NCI-H187 (cell line): Measurements from ENCODE around the gene ZNF618.
"Not testable (repeated sequence)": the region's sequence is repeated elsewhere in the genome, so short reads cannot be mapped to it uniquely, and the experiment has no call there.

Source experiments
- DNase-seq, 2 experiments: peaks; one replicate each; lab custom pipeline; 2025; lab: John Stamatoyannopoulos, UW

ZNF618 gene

DNA sequence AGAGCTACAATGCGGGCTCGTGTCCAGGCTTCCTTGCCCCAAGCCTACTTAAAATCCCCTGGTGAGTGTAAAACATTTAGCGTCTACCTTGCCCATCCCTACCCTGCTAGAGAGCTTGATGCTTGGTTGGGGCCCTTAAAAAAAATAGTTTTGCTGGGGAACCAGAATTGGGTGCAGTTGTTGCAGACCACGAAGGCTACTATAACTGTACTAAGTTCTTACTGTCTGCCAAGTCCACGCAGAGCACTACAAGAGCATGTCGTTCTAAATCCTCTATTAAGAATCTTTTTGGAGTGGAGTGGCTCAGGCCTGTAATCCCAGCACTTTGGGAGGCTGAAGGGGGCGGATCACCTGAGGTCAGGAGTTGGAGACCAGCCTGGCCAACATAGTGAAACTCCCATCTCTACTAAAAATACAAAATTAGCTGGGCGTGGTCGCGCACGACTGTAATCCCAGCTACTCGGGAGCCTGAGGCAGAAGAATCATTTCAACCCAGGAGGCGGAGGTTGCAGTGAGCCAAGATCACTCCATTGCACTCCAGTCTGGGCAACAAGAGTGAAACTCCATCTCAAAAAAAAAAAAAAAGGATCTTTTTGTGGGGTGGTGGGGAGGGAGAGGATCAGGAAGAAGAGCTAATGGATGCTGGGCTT lies 206.8 kb downstream of the ZNF618 start:
- DNase-seq = not testable (repeated sequence)

DNA sequence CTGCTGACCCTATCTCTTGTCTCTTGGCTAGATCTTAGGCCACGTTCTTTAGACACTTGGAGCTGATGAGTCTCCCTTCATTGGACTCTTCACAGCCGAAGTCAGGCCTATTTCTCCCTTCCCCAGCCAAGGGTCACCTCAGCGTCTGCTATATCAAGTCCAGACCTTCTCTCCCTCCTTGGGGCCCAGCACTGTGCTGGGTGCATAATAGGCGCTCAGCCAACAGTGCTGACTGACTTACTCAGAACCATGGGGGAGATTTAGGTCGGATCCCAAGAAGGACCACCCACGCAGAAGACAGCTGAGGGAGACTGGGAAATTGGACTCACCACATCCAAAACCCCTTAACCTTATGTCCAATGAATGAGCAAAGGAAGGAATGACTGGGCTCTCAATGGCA lies 207.6 kb downstream of the ZNF618 start:
- no peak for DNase-seq

DNA sequence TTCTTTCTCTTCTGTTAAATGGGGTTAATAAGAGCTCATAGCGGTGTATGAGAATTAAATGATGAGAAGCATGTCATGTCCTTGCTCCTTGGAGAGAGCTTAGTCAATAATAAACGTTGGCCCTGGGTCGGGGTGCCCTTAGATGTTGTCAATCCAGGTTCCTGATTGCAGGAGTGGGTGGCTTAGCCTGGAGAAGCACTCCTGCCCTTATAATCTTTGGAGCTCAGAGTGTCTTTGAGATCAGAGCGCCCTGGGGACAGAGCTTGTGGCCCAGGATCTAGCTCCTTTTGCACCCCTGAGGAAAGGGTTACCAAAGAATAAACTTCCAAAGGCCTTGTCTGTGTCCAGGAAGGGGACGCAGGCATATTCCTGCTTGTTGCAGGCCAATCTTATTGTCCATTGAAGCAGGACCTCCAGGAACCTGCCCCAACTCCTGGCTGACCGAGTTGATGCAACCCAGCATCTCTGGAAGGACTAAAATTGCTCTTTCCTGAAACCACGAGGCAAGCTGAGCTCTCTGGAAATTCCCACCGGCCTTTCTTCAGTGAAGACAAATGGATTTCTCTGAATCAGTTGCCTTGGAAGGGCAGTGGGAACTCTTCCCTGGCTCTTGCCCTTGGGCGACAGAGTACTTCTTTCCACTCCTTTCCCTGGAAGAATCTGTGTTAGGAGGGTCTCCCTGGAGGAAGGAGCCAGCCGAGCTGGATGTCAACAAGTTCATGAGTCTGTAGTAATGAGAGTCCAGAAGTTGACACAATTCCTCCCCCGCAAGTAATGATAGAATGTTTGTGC lies 208.4 kb downstream of the ZNF618 start:
- no peak for DNase-seq

DNA sequence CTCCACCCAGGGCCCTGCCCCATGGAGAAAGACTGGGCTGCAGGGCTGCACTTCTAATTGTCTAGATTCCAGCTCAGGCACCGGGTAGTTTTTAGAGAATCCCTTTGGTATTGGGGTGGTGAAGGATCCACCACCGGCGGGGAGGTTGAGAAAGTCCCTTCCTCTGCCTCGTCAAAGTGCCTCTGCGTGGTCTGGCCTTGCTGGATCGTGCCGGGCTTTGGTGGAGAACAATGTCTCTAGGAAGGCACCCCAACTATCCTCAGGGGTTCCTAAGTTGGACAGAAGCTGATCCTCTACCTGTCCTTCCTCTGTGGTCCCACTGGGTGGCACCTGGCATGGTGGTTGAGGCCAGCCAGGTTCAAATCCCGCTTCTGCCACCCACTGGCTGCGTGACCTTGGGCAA lies 209.3 kb downstream of the ZNF618 start:
- no peak for DNase-seq

DNA sequence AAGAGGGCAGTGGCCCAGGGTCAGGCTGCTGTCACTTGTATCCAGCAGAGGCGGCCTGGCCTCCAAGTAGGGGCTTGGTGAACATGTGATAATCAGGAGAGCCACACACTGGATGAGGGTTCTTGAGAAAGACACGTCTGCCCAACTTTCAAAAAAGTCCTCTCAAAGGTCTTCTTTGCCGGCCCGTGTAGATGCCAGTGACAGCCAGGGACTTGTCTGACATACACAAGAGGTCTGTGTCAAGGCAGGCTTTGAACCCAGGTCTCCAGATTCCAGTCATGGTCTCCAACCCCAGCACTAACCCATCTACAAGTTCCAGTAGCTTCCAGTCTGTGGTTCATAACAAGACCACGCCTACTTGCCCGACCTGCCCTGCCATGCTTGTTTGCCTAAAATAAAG lies 209.9 kb downstream of the ZNF618 start:
- DNase-seq = no peak

DNA sequence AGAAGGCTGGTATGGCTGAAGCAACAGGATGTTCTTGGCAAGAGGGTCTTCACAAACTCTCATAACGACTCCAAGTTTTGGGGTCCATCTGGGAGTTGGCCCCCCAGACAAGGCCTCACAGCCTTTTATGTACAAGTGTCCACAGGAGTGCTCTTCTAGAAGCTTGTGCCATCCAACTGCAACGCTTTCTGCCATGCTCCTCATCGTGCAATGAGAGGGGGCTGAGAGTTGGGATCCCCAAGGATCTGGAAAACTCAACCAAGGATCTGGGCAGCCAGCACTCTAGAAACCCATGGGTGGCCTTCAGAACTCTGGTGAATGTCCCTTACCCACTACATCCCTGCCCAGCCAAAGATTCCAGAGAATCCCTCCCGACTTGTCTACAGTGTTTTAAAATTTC lies 210.5 kb downstream of the ZNF618 start:
- no peak for DNase-seq

DNA sequence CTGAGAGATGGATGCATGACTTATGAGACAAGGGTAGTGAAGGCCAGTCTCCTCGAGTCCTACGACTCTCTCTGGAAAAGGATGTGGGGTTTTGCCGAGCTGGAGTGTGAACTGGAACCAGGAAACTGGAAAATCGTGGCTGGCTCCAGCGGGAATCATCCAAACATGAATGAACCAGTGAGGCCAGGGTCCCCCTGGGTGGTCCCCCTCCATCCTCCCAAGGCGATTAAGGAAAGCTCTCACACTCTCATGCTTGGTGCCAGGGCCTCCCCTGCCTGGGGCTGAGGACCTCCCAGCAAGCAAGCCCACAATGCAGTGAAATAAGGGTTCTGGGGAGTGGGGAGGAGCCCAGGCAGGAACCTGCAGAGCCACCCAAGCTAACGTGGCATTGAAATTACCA lies 211.6 kb downstream of the ZNF618 start:
- no peak for DNase-seq

DNA sequence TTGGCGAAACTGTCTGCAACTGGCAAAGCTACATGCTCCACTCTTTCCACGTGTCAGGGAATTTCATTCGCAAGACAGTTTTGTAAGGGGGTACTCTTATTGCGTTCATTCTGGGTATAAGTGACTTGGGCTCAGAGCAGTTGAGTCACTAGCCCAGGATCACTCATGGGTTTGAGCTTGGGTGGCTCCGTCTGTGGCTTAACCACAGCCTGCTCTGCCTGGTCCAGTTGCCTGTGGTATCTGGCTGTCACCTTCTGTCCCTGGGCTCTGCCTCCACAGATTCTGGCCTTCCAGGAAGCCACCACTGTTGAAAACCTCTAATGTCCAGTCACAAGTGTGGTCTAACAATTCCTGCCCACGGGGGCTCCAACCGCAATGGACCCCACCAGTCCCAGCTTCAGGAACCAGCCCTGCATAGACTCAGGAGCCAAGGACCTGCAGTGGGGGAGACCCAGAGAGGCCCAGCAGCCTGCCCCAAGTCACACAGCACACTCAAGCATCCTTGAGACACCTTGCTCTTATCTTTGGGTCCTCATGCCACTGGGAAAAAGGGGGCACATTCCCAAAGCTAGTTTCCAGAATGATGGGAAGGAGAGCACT lies 212.6 kb downstream of the ZNF618 start:
- no peak for DNase-seq

DNA sequence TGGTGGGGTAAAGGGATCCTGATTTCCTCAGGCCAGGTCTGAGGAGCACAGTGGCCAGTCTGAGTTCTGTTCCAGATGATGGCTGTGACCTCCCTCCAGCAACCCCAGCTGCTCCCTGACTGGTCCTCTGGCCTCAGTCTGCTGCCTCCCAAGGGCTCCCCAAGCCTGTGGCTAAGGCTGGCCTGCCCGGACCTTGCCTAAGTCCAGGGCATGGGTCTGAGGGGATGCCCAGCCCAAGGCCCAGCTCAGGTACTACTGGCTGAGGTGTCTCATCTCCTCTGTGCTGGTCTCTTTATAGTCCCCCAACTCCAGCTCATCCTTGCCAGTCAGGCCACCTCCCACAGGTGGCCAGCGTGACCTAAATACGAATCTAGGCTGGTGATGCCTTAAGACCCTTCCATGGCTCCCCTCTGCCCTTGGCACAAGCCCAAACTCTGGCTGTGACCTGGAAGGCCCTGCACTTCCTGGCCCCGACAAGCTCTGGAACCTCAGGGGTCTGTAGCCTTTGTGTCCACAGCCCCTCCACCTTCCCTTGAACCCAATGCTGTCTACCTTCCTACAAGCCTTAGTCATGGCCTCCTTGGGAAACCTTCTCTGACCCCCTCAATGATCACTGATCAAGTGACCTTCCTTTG lies 213.2 kb downstream of the ZNF618 start:
- no peak for DNase-seq

DNA sequence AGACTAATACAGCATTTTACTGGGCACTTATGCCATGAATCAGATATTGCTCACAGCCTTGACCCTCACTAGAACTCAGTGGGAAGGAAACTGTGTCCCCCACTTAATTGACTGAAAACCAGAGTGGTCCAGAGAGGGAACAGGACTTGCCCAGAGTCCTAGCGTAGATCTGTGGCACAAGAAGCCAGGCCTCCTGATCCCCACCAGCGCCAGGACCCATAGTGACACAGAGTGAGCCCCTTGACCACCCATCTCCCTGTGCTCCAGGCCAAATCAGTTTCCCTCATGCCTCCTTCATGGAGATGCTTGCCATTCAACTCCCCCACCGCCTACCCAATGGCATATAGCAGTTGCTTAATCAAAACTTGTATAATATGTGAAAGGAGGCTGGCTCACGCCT lies 214.7 kb downstream of the ZNF618 start:
- DNase-seq = no peak

DNA sequence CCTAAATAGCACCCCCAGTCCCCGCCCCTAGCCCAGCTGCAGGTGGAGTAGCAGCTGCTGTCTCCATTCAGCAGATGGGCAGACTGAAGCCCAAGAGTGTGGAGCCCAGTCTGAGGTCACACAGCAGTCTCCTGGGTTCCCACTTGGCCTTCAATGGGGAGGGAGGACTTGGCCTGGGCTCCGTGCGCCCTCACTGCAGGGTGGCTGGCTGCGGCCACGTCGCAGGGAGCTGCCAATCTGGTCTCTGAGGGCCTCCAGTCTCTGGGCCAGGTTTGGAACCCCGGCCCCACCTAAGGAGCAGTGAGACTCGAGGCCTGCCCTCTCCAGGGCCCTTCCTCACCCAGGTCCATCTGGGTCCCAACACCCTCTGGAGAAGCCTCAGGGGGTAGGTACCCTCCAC lies 215.6 kb downstream of the ZNF618 start:
- no peak for DNase-seq

DNA sequence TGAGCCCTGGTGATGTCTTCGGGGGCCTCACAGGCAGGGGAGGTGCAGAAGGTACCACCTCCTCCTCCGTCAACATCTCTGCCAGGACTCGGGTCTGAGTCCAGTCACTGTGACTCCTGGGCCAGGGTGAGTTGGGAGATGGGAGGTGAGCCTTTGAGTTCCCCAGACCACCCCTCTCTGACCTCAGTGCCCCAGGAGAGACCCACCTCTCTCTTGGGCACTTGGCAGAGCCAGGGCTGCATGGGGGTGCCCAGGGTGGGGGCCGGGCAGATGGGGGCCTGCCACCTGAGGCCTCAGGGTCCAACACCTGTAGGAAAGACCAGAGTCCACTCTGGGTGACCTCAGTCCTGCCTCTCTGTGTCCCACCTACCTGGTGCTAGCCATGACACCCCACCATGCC lies 216.2 kb downstream of the ZNF618 start:
- DNase-seq = no peak

DNA sequence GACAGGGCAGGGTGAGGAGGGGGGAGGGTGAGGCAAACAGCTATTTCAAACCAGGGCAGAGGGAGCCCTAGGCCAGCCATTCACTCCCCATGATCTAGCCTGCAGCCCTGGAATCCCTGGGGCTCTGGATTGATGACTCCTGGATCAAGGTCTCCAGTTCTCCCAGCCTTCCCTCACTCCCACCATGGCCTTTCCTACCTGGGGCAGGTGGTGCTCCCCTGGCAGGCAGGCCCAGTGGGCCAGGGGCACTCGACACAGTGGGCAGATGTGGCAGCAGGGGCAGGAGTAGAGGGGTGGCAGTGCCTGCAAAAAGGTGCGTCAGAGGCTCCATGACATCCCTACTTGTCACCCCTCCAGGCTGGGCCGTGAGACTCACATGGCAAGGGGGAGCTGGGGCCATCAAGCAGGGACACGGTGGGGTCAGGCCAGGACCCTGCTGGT lies 216.9 kb downstream of the ZNF618 start:
- no peak for DNase-seq

DNA sequence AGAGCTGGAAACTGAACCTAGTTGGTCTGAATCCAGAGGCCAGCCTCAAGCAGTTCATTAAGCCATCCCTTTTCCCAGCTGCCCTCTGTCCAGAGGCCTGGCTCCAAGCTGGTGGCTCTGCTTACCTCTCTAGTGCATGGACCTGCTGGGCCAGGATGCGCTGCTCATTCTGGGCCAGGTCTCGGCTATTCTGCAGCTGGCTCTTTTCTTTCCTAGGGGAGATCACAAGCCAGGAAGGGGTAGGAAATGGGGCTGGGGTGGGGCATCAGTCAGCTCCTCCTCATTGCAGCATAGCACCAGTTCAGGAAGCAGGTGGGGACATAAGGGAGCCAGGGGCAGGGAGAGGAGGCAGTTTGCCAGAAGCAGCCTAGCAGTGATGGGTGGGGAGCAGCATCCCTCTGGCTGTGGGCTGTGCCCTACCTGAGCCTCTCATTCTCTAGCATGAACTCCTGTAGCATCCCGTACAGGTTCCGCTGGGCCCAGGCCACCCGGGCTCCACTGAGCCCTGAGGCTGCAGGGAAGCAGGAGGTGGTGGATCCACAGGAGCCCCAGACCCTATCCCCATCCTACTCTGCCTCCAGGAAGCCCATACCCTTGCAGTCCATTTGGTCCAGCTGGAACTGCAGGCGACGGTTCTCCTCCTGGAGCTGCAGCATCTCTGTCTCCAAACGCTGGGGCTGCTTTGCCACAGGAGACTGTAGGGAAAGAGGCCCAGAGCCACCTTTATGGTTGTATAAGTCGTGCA lies 217.8 kb downstream of the ZNF618 start:
- DNase-seq = no peak

DNA sequence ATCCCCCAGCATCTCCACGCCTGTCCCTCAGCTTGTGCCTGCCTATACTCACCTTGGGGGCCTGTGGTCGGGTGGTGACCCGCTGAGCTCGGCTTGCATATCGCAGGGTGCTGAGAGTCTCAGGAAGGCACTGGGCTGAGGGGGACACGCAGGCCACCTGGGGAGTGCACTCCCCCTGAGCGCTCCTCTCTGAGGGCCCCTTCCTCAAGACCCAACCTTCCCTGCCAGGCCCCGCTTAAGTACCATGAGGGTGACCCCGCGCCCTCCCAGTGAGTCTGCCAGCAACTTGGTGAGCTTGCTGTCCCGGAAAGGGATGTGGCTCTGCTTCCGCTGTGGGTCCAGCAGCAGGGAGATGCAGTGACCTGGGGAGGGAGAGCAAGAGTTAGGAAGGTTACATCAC lies 218.9 kb downstream of the ZNF618 start:
- DNase-seq = no peak

DNA sequence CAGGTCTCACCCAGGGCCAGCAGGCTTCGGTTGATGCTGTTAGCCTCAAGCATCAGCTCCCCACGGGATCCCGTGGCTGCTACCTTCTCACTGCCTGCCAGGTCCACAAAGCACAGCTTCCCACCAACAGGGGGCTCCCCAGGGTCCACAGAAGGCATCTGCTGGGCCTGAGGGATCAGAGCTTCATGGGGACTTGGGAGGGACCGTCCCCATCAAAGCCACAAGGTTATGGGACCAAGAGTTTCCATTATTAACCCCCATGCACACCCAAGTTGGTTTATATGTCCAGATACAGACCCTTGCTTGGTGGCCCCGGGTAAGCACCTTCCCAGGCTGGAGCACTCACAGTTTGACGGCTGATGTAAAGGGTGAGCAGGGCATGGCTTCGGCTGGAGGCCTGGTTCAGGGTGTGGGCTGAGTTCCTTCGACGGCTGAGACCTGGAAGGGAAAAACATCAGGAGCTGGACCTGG lies 220.0 kb downstream of the ZNF618 start:
- DNase-seq = no peak

DNA sequence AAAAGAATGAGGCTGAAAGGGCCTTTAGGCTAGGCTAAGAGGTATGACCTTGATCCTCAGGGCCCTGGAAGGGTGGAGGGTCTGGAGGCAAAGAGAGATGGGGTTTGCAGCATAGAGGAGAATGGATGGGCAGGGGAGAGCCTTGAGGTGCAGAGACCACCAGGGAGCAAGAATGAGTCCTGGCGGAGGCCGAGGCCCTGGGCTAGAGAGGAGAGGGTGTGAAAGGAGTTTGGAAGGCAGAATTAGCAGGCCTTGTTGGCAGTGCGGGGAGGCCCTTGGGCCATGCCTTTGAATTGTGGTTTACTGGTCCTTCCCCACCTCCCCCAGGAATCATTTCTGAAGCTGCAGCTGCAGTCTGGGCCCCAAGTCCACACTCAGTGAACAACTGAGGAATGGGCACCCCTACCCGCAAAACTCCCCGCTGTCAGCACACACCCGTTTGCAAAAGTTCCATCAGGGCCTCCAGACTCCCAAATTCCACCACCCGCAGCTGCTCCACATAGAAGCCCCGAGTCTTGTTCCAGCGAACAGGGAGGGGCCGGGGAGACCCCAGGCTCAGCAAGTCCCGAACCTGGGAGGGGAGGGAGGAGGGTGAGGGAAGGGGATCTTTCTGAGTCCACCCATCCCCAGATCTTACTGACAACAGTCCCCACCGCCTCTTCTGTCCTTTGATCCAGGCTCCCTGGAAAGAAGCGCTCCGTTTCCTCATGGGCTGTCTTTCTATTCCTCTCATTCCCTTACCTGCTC lies 220.9 kb downstream of the ZNF618 start:
- DNase-seq = no peak

DNA sequence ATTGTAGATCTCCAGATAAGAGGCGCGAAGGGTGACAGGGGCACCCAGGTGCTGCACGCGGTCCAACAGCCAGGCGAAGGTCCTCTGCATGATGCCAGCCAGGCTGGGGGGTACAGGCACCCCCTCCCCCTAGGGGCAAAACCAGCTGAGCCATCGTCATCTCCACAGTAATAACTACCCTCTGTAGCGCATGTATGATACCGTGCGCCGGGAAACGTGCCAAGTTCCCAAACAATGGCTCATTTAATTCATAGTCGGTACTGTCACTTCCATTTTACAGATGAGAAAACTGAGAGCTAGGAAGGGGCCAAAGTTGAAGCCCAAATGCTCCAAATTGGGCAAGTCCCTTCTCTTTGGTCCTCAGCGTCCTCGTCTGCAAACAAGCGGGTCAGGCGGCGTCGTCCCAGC lies 221.5 kb downstream of the ZNF618 start:
- no peak for DNase-seq

DNA sequence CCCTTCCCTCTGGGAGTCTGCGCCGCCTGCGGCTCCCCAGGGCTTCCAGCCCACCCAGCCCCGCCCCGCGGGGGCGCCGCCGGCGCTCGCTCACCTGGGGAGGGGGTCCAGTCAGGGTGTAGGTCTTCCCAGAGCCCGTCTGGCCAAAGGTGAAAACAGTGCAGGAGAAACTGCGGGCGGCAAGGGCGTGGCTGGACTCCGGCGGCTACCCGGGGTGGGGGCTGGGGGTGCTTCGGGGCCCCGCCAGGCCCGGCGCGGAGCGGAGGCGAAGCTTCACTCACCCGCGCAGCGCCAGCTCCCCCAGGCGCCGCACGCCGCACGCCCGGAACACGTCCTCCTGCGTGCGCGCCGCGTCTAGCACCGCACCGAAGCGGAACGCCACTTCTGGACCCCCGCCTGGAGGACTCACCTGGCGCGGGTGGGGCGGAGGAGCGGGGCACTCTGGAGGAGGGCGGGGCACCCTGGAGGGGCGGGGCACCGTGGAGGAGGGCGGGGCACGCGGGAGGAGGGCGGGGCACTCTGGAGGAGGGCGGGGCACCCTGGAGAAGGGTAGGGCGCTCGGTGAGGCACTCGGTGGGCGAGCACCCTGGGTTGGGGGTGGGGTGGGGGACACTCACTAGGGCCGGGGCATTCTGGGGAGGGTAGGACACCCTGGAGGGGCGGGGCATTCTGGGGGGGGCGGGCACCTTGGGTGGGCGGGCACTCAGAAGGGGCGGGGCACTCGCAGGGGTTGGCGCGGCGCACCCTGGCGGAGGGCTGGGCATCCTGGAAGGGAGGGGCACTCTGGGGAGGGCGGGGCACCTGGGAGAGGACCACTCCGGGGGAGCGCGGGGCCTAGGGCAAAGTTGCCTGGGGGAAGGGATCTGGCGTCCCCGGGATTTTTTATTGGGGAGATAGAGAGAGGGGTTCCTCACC lies 222.2 kb downstream of the ZNF618 start:
- no peak for DNase-seq
